HEK293 (cell line): ENCODE measurements around the gene SAMD1.

Experiments
- GLIS2 ChIP-seq: fragments of 450-650 bp; formaldehyde crosslinking; IDR thresholded peaks from 2 replicates; pipeline ENCODE4 v1.5.1; 2016; ENCODE audit warnings: missing biosample characterization, missing genetic modification characterization
- HOXD13 ChIP-seq: sonication (generic); formaldehyde crosslinking; IDR thresholded peaks from 2 replicates; pipeline ENCODE4 v1.8.0; 2022; ENCODE audit warnings: missing genetic modification reagents, borderline replicate concordance
- KLF10 ChIP-seq: fragments of 450-650 bp; IDR thresholded peaks from 2 replicates; pipeline ENCODE4 v1.5.1; 2018; ENCODE audit warnings: missing biosample characterization, mild to moderate bottlenecking, missing genetic modification characterization
- OSR2 ChIP-seq: fragments of 450-650 bp; formaldehyde crosslinking; IDR thresholded peaks from 2 replicates; pipeline ENCODE4 v1.5.1; 2016; ENCODE audit warnings: missing biosample characterization, missing genetic modification characterization
- RBAK ChIP-seq: fragments of 450-650 bp; formaldehyde crosslinking; IDR thresholded peaks from 2 replicates; pipeline ENCODE4 v1.5.1; 2016; ENCODE audit warnings: missing biosample characterization, missing genetic modification characterization
- SP3 ChIP-seq: fragments of 450-650 bp; formaldehyde crosslinking; IDR thresholded peaks from 2 replicates; pipeline ENCODE4 v1.5.1; 2016; ENCODE audit warnings: missing biosample characterization, missing genetic modification characterization
- ZFP37 ChIP-seq: fragments of 450-650 bp; formaldehyde crosslinking; IDR thresholded peaks from 2 replicates; pipeline ENCODE4 v1.5.1; 2016; ENCODE audit warnings: missing biosample characterization, missing genetic modification characterization
- ZNF112 ChIP-seq: fragments of 450-650 bp; formaldehyde crosslinking; IDR thresholded peaks from 2 replicates; pipeline ENCODE4 v1.5.0; 2017; ENCODE audit warnings: missing biosample characterization, missing genetic modification characterization
- ZNF114 ChIP-seq: fragments of 450-650 bp; formaldehyde crosslinking; IDR thresholded peaks from 2 replicates; pipeline ENCODE4 v1.5.0; 2017; ENCODE audit warnings: missing biosample characterization, missing genetic modification characterization
- ZNF121 ChIP-seq: fragments of 450-650 bp; formaldehyde crosslinking; IDR thresholded peaks from 2 replicates; pipeline ENCODE4 v1.5.1; 2016; ENCODE audit warnings: missing biosample characterization, missing genetic modification characterization
- ZNF157 ChIP-seq: fragments of 450-650 bp; formaldehyde crosslinking; IDR thresholded peaks from 2 replicates; pipeline ENCODE4 v1.5.1; 2016; ENCODE audit warnings: missing biosample characterization, missing genetic modification characterization
- ZNF19 ChIP-seq: fragments of 450-650 bp; formaldehyde crosslinking; IDR thresholded peaks from 2 replicates; pipeline ENCODE4; 2016; ENCODE audit warnings: missing biosample characterization, missing genetic modification characterization, low read depth
- ZNF324 ChIP-seq: fragments of 450-650 bp; formaldehyde crosslinking; IDR thresholded peaks from 2 replicates; pipeline ENCODE4 v1.5.1; 2016; ENCODE audit warnings: missing biosample characterization, missing genetic modification characterization
- ZNF335 ChIP-seq: fragments of 450-650 bp; formaldehyde crosslinking; conservative IDR thresholded peaks from 2 replicates; pipeline ENCODE4 v1.5.1; 2016; ENCODE audit warnings: missing biosample characterization, missing genetic modification characterization
- ZNF416 ChIP-seq: fragments of 450-650 bp; formaldehyde crosslinking; IDR thresholded peaks from 2 replicates; pipeline ENCODE4 v1.5.1; 2016; ENCODE audit warnings: missing biosample characterization, missing genetic modification characterization
- ZNF433 ChIP-seq: fragments of 450-650 bp; formaldehyde crosslinking; IDR thresholded peaks from 2 replicates; pipeline ENCODE4 v1.5.1; 2016; ENCODE audit warnings: missing biosample characterization, missing genetic modification characterization, low read depth
- ZNF473 ChIP-seq: fragments of 450-650 bp; formaldehyde crosslinking; IDR thresholded peaks from 2 replicates; pipeline ENCODE4 v1.5.1; 2017; ENCODE audit warnings: missing biosample characterization, missing genetic modification characterization
- ZNF510 ChIP-seq: fragments of 450-650 bp; formaldehyde crosslinking; IDR thresholded peaks from 2 replicates; pipeline ENCODE4 v1.5.1; 2018; ENCODE audit warnings: mild to moderate bottlenecking, missing genetic modification characterization, missing biosample characterization; ENCODE audit not compliant: insufficient replicate concordance
- ZNF529 ChIP-seq: fragments of 450-650 bp; formaldehyde crosslinking; IDR thresholded peaks from 2 replicates; pipeline ENCODE4 v1.5.1; 2017; ENCODE audit warnings: missing genetic modification characterization, missing biosample characterization; ENCODE audit not compliant: insufficient replicate concordance
- ZNF624 ChIP-seq: fragments of 450-650 bp; formaldehyde crosslinking; IDR thresholded peaks from 2 replicates; pipeline ENCODE4 v1.5.1; 2017; ENCODE audit warnings: missing biosample characterization, missing genetic modification characterization
- ZNF658 ChIP-seq: fragments of 450-650 bp; formaldehyde crosslinking; IDR thresholded peaks from 2 replicates; pipeline ENCODE4; 2016; ENCODE audit warnings: missing biosample characterization, missing genetic modification characterization
- ZNF747 ChIP-seq: fragments of 450-650 bp; formaldehyde crosslinking; IDR thresholded peaks from 2 replicates; pipeline ENCODE4 v1.5.1; 2016; ENCODE audit warnings: missing biosample characterization, missing genetic modification characterization
- ZSCAN16 ChIP-seq: fragments of 450-650 bp; formaldehyde crosslinking; IDR thresholded peaks from 2 replicates; pipeline ENCODE4 v1.5.1; 2016; ENCODE audit warnings: missing biosample characterization, missing genetic modification characterization
- ZSCAN30 ChIP-seq: fragments of 450-650 bp; IDR thresholded peaks from 2 replicates; pipeline ENCODE4 v1.5.1; 2018; ENCODE audit warnings: missing biosample characterization, mild to moderate bottlenecking, missing genetic modification characterization, moderate library complexity
- ZXDB ChIP-seq: fragments of 450-650 bp; formaldehyde crosslinking; IDR thresholded peaks from 2 replicates; pipeline ENCODE4 v1.5.1; 2016; ENCODE audit warnings: missing biosample characterization, missing genetic modification characterization
- TF ChIP-seq, protein P1 (sequence below): fragments of 450-650 bp; formaldehyde crosslinking; IDR thresholded peaks from 2 replicates; pipeline ENCODE4 v1.5.1; 2016; ENCODE audit warnings: missing biosample characterization, missing genetic modification characterization, low read depth
- TF ChIP-seq, protein P2 (sequence below): fragments of 450-650 bp; formaldehyde crosslinking; IDR thresholded peaks from 2 replicates; pipeline ENCODE4 v1.5.1; 2016; ENCODE audit warnings: missing biosample characterization, missing genetic modification characterization, borderline replicate concordance
- TF ChIP-seq, protein P3 (sequence below): fragments of 450-650 bp; formaldehyde crosslinking; IDR thresholded peaks from 2 replicates; pipeline ENCODE4 v1.5.1; 2016; ENCODE audit warnings: missing biosample characterization, missing genetic modification characterization
- TF ChIP-seq, protein P4 (sequence below): fragments of 450-650 bp; formaldehyde crosslinking; optimal IDR thresholded peaks from 2 replicates; pipeline ENCODE3; 2016; ENCODE audit warnings: missing biosample characterization, mild to moderate bottlenecking, missing genetic modification characterization

The SAMD1 gene

DNA sequence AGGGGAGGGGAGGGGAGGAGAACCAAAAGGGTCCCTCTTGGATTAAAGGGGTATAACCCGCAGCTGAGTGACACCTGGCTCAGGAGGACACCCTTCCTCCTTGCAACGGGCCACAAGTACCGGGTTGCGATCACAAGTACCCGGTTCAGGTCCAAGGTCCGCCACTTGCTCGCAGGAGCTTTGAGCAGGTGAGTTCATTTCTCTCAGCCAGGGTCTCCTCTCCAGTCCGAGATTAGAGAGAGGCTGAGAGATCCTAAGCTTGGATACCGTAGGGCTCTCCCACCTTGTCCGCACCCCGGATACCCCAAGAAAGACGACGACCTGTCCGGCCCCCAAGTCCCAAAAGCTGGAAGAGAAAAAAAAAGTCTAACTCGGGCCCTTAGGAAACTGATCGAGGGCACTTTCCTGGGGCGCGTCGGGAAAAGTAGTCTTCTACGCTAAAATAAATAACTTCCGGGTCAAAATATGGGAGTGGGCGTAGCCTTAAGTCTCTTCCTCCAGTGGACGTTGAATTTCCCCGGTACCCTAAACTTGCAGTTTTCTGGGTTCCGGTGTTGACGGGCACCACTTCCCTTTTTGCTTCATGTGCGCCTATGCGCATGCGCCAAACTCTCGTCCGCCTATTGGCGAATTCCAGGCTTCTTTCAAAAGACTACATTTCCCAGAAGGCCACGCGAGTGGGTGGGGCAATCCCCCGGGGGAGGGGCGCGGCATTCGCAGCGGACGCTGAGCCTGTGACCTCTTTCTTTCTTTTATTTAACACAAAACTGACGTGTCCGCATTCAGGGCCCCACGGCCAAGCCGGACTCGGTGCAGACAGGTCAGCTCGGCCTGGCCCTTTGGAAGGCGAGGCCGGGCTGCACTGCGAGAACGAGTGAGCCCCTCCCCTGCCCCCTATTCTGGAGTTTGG lies 9.4 kb downstream of the SAMD1 start (continued):
- TF ChIP-seq ZNF510 (tag by site-specific recombination) (no peak), ZNF157 (no peak), ZSCAN16 (tag by site-specific recombination) (no peak), HOXD13 (CRISPR knock-in tag) (no peak), ZNF416 (tag by site-specific recombination) (no peak), ZNF529 (tag by site-specific recombination) (no peak), ZNF658 (tag by site-specific recombination) (no peak), ZNF114 (no peak), SP3 (tag by site-specific recombination) (peak; percentile 99), RBAK (tag by site-specific recombination) (no peak), ZNF112 (tag by site-specific recombination) (no peak), ZNF473 (tag by site-specific recombination) (no peak), ZNF433 (tag by site-specific recombination) (no peak), GLIS2 (tag by site-specific recombination) (peak; percentile 46; the same call in 1 of the 2 replicates), ZNF624 (tag by site-specific recombination) (no peak), ZNF121 (no peak), ZNF335 (tag by site-specific recombination) (peak; percentile 74), ZNF324 (tag by site-specific recombination) (no peak), ZXDB (tag by site-specific recombination) (peak; percentile 77), KLF10 (peak; percentile 89), OSR2 (tag by site-specific recombination) (no peak), ZFP37 (tag by site-specific recombination) (no peak), ZNF747 (tag by site-specific recombination) (no peak), ZNF19 (tag by site-specific recombination) (no peak), ZSCAN30 (tag by site-specific recombination) (no peak)
- TF ChIP-seq, protein P1, sequence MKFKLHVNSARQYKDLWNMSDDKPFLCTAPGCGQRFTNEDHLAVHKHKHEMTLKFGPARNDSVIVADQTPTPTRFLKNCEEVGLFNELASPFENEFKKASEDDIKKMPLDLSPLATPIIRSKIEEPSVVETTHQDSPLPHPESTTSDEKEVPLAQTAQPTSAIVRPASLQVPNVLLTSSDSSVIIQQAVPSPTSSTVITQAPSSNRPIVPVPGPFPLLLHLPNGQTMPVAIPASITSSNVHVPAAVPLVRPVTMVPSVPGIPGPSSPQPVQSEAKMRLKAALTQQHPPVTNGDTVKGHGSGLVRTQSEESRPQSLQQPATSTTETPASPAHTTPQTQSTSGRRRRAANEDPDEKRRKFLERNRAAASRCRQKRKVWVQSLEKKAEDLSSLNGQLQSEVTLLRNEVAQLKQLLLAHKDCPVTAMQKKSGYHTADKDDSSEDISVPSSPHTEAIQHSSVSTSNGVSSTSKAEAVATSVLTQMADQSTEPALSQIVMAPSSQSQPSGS = no peak
- TF ChIP-seq, protein P2, sequence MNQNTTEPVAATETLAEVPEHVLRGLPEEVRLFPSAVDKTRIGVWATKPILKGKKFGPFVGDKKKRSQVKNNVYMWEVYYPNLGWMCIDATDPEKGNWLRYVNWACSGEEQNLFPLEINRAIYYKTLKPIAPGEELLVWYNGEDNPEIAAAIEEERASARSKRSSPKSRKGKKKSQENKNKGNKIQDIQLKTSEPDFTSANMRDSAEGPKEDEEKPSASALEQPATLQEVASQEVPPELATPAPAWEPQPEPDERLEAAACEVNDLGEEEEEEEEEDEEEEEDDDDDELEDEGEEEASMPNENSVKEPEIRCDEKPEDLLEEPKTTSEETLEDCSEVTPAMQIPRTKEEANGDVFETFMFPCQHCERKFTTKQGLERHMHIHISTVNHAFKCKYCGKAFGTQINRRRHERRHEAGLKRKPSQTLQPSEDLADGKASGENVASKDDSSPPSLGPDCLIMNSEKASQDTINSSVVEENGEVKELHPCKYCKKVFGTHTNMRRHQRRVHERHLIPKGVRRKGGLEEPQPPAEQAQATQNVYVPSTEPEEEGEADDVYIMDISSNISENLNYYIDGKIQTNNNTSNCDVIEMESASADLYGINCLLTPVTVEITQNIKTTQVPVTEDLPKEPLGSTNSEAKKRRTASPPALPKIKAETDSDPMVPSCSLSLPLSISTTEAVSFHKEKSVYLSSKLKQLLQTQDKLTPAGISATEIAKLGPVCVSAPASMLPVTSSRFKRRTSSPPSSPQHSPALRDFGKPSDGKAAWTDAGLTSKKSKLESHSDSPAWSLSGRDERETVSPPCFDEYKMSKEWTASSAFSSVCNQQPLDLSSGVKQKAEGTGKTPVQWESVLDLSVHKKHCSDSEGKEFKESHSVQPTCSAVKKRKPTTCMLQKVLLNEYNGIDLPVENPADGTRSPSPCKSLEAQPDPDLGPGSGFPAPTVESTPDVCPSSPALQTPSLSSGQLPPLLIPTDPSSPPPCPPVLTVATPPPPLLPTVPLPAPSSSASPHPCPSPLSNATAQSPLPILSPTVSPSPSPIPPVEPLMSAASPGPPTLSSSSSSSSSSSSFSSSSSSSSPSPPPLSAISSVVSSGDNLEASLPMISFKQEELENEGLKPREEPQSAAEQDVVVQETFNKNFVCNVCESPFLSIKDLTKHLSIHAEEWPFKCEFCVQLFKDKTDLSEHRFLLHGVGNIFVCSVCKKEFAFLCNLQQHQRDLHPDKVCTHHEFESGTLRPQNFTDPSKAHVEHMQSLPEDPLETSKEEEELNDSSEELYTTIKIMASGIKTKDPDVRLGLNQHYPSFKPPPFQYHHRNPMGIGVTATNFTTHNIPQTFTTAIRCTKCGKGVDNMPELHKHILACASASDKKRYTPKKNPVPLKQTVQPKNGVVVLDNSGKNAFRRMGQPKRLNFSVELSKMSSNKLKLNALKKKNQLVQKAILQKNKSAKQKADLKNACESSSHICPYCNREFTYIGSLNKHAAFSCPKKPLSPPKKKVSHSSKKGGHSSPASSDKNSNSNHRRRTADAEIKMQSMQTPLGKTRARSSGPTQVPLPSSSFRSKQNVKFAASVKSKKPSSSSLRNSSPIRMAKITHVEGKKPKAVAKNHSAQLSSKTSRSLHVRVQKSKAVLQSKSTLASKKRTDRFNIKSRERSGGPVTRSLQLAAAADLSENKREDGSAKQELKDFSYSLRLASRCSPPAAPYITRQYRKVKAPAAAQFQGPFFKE (tag by site-specific recombination) = no peak
- TF ChIP-seq, protein P3, sequence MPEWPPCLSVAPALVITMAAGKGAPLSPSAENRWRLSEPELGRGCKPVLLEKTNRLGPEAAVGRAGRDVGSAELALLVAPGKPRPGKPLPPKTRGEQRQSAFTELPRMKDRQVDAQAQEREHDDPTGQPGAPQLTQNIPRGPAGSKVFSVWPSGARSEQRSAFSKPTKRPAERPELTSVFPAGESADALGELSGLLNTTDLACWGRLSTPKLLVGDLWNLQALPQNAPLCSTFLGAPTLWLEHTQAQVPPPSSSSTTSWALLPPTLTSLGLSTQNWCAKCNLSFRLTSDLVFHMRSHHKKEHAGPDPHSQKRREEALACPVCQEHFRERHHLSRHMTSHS = no peak
- TF ChIP-seq, protein P4, sequence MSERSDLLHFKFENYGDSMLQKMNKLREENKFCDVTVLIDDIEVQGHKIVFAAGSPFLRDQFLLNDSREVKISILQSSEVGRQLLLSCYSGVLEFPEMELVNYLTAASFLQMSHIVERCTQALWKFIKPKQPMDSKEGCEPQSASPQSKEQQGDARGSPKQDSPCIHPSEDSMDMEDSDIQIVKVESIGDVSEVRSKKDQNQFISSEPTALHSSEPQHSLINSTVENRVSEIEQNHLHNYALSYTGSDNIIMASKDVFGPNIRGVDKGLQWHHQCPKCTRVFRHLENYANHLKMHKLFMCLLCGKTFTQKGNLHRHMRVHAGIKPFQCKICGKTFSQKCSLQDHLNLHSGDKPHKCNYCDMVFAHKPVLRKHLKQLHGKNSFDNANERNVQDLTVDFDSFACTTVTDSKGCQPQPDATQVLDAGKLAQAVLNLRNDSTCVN (tag by site-specific recombination) = peak; percentile 8
